B cell (primary cell): ENCODE measurements around the gene JPT1.

Experiments used
- CTCF ChIP-seq: fragments of 200-600 bp; IDR thresholded peaks from one replicate; pipeline ENCODE4 v1.8.0; 2022; ENCODE audit warnings: antibody characterized with exemption, mild to moderate bottlenecking
- EZH2 ChIP-seq: IDR thresholded peaks from 2 replicates; pipeline ENCODE4 v1.6.1; 2012; ENCODE audit warnings: borderline replicate concordance, low read depth, mild to moderate bottlenecking, moderate library complexity, low read length; ENCODE audit not compliant: insufficient read depth, poor library complexity, severe bottlenecking

- TF ChIP-seq EZH2 (no peak), CTCF (no peak)
Measured at GRCh38 chr17:75183999-75184884, 29.9 kb upstream of the JPT1 start.
